ENCODE results near the gene IREB2.

GRCh38 chr15:78407608-78408354, 30.2 kb upstream of the IREB2 start:
- TF ChIP-seq CTCF (IDR thresholded peaks at IDR 0.05) (no peak), RAD21 (IDR thresholded peaks at IDR 0.05; ENCODE audit: low read length) (no peak), FOXJ3 (CRISPR knock-in tag; IDR thresholded peaks at IDR 0.05) (no peak), TCF12 (IDR thresholded peaks at IDR 0.05) (no peak)

All from SK-N-SH (cell line).